Ovary (tissue), 9 donors: Measurements from ENCODE around the gene IQSEC3. TPM values are rescaled to one million over a fixed set of nuclear protein-coding genes. Genes with fewer than 3 reads are reported as not detected.

Experiments
- DNase-seq, 5 donors: peaks; one replicate each; pipeline ENCODE4 v3.0.0-alpha.2; 2019 to 2020
- H3K27ac ChIP-seq, 2 donors: fragments of 200-600 bp; one replicate each; pipeline versions ENCODE4 v1.5.1 to v1.8.0; 2019 to 2022
- H3K27me3 ChIP-seq: fragments of 200-600 bp; one replicate; pipeline ENCODE4 v1.8.0; 2022
- H3K36me3 ChIP-seq: fragments of 200-600 bp; sonication (generic); one replicate; pipeline ENCODE4 v1.5.1; 2019
- H3K4me1 ChIP-seq: one replicate; pipeline ENCODE4 v1.8.1; 2013; ENCODE audit warnings: mild to moderate bottlenecking, moderate library complexity; ENCODE audit not compliant: insufficient read depth
- H3K4me3 ChIP-seq: fragments of 200-600 bp; sonication (generic); one replicate; pipeline ENCODE4 v1.5.1; 2017
- H3K9me3 ChIP-seq, 2 donors: fragments of 200-600 bp in 1 of 2; sonication (generic) in 1 of 2; one replicate each; pipeline versions ENCODE4 v1.5.1 to v1.8.1; 2013 to 2019; ENCODE audit warnings: mild to moderate bottlenecking in 1 of 2, moderate library complexity in 1 of 2
- EP300 ChIP-seq: sonication (generic); formaldehyde crosslinking; IDR thresholded peaks from one replicate; pipeline ENCODE4 v1.6.1; 2017; ENCODE audit warnings: antibody characterized with exemption
- POLR2A ChIP-seq: fragments of 450-650 bp; IDR thresholded peaks from one replicate; pipeline ENCODE4 v1.6.1; 2017; ENCODE audit warnings: antibody characterized with exemption, mild to moderate bottlenecking, moderate library complexity
- WGBS, 3 donors: extraction: QIAGEN DNeasy Blood & Tissue Kit in 1 of 3; methylation state at CpG; one replicate each; pipeline versions ENCODE4 v1.1.5 to v1.1.7; 2013 to 2017; 5-methylcytosine and 5-hydroxymethylcytosine counted together
- intact Hi-C, 4 donors: fragments of 100-400 bp; cut with DNase I; formaldehyde crosslinking; loops; one replicate each; pipeline versions ENCODE4 v1.11.0 to v1.15.1; 2022 to 2023
- polyA plus RNA-seq, 2 donors: library from polyadenylated mRNA; stranded (reverse); fragments of 200-250 nt in 1 of 2; fragments of 350-450 nt in 1 of 2; fragmentation: Illumina TruSeq in 1 of 2; extraction: RNeasy Lipid Tissue Mini Kit (QIAGEN cat#74804) in 1 of 2; gene quantifications; one replicate each; pipeline ENCODE4 v1.2.3, GENCODE V29; 2013 to 2014
- total RNA-seq, 7 donors: library from RNA; depleted of rRNA in 2 of 7; stranded (reverse); fragments of >200 nt in 2 of 7; fragmentation: NEBNext Ultra II Directional in 3 of 7; extraction: Animal tissue kit (Norgen Biotek cat#: 25700) in 3 of 7; gene quantifications; one replicate each; pipeline versions ENCODE4 v1.1.0 to v1.2.4, GENCODE V29; 2016 to 2023
- TF ChIP-seq, protein P1 (sequence below), 3 donors: fragments of 450-650 bp in 2 of 3; fragments of 200-600 bp in 1 of 3; IDR thresholded peaks; one replicate each; pipeline versions ENCODE4 v1.5.1 to v1.8.0; 2016 to 2022; ENCODE audit warnings: antibody characterized with exemption in 3 of 3, mild to moderate bottlenecking in 1 of 3
- donor health status: DM: no; HTN: no; CAD: no; lungs with moderate emphysema.
- donor health status: DM: no; HTN: no; CAD: no.
- donor health status: Bipolar disorder and iron deficiency.
- donor health status: DM: yes; HTN: yes; CAD: no.
- donor health status: DM: no; HTN: no; CAD: no.
- donor health status: DM: yes; HTN: yes; CAD: no.

The IQSEC3 gene
- total and polyA plus RNA-seq, 9 donors = 0.88 to 10.0 (median 3.0) TPM

- whole genome bisulfite sequencing, 3 donors = 73 to 82% (median 76%) methylated on average over 4 of the region's 4 CpGs
- Histone ChIP-seq H3K27ac (no peak overlapping the region), H3K4me3 (no peak overlapping the region), H3K9me3 (no peaks in the 10 kb centered on the region), H3K27me3 (no peaks in the 10 kb centered on the region), H3K36me3 (no peaks in the 10 kb centered on the region), H3K4me1 (no peaks in the 10 kb centered on the region)
- no peak for DNase-seq
- TF ChIP-seq, protein P1, sequence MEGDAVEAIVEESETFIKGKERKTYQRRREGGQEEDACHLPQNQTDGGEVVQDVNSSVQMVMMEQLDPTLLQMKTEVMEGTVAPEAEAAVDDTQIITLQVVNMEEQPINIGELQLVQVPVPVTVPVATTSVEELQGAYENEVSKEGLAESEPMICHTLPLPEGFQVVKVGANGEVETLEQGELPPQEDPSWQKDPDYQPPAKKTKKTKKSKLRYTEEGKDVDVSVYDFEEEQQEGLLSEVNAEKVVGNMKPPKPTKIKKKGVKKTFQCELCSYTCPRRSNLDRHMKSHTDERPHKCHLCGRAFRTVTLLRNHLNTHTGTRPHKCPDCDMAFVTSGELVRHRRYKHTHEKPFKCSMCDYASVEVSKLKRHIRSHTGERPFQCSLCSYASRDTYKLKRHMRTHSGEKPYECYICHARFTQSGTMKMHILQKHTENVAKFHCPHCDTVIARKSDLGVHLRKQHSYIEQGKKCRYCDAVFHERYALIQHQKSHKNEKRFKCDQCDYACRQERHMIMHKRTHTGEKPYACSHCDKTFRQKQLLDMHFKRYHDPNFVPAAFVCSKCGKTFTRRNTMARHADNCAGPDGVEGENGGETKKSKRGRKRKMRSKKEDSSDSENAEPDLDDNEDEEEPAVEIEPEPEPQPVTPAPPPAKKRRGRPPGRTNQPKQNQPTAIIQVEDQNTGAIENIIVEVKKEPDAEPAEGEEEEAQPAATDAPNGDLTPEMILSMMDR (IDR thresholded peaks at IDR 0.05) = no peak
- no peak for TF ChIP-seq EP300
- no peak for TF ChIP-seq POLR2A
- intact Hi-C loops = no loop called here
These were observed 48.2 kb downstream of the IQSEC3 start for GRCh38 chr12:114626-115211.

- H3K9me3 ChIP-seq = no peaks in the 10 kb centered on the region
- H3K4me1 ChIP-seq = no peaks in the 10 kb centered on the region
- DNase-seq = no peak
- no peak for TF ChIP-seq EP300
- TF ChIP-seq, protein P1 (IDR thresholded peaks at IDR 0.05) = no peak
- TF ChIP-seq POLR2A = no peak
- no peaks in the 10 kb centered on the region for H3K27me3 ChIP-seq
- 72 to 74% (median 73%) methylated on average over 5 of the region's 5 CpGs for WGBS, 3 donors
- no peak overlapping the region for H3K27ac ChIP-seq
- intact Hi-C loops = no loop called here
- no peak overlapping the region for H3K4me3 ChIP-seq
- H3K36me3 ChIP-seq = no peaks in the 10 kb centered on the region
These were observed 49.0 kb downstream of the IQSEC3 start for GRCh38 chr12:115518-115917.

DNA sequence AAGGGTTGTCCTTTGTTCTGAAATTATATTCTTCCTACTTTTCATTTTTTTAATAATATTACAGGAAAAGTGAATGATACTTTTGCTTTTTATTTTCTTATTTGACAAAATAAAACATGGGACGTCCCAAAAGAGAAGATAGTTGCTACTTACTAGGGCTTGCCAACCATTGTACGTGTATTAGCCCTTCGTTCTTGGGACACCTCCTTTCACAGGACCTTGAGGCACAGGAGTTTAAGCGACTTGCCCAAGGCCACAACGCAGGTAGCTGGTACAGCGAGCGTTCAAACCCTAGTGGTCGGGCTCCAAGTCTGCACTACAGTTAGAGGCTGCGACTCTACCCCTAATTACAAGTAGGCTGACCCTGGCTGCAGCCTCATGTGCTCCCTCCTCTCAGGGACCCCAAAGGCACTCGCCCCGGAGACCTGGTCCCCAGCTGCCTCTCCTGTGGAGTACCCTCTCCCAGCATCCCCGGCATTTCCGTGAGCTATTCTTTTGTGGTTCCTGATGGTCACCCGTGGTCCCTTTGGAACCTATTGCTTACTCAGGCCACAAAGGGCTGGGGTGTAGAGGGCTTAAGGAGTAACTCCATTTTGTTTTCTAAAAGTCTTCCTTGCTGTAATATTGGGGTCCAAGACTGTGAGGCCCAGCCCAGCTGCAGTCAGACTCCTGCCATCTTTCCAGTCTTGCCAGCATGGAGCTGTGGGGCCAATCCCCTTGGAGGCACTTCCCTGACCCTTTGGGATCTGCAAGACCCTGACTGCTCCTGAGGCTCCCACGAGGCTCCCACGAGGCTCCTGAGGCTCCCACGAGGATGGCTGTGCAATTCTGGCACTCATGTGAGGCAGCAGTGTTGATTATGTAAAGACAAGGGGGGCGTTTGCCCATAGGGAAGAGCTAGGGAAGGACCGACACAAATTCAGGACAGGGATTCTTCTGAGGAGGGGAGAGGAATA lies 49.7 kb downstream of the IQSEC3 start:
- Histone ChIP-seq H3K4me1 (no peaks in the 10 kb centered on the region), H3K9me3 (no peaks in the 10 kb centered on the region), H3K36me3 (no peaks in the 10 kb centered on the region), H3K4me3 (no peak overlapping the region), H3K27me3 (no peaks in the 10 kb centered on the region), H3K27ac (no peak overlapping the region)
- peak in 1 of 5 donors; percentile 14 for DNase-seq
- TF ChIP-seq, protein P1 (IDR thresholded peaks at IDR 0.05) = no peak
- TF ChIP-seq POLR2A (no peak), EP300 (no peak)
- intact Hi-C loops = no loop called here
- WGBS, 3 donors = 72 to 78% (median 75%) methylated on average over 19 of the region's 19 CpGs

DNA sequence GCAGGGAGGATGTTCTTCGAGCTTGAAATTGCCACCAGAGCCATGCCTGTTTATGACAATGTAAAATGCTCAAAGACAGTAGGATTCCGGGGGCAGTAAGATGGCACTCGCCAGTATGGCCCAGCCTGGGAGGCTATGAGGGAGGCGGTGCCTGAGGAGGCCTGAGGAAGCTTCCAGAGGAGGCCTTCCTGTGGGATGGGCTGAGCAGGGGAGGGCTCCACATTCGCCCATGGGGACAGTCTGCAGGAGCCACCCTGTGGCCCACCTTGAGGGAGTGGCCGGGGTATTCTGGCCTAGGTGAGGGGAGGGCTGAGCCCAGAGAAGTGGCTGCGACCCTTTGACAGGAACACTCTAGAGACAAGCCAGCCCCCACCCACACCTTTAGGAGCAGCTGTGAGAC lies 50.7 kb downstream of the IQSEC3 start:
- peak in 1 of 5 donors; percentile 17 for DNase-seq
- H3K27ac ChIP-seq = no peak overlapping the region
- intact Hi-C loops = no loop called here
- TF ChIP-seq EP300 (no peak), POLR2A (no peak)
- TF ChIP-seq, protein P1 (IDR thresholded peaks at IDR 0.05) = no peak
- H3K4me1 ChIP-seq = no peaks in the 10 kb centered on the region
- WGBS, 3 donors = 84 to 87% (median 84%) methylated on average over 7 of the region's 7 CpGs
- no peaks in the 10 kb centered on the region for H3K9me3 ChIP-seq
- no peak overlapping the region for H3K4me3 ChIP-seq
- no peaks in the 10 kb centered on the region for H3K27me3 ChIP-seq
- no peaks in the 10 kb centered on the region for H3K36me3 ChIP-seq
